GM18517 (cell line): ENCODE results near the gene JPH4.

ENCODE experiments used
- ATAC-seq: cut with Tn5 transposase; IDR thresholded peaks from one replicate; pipeline ENCODE4 v1.9.1; 2021; ENCODE audit warnings: mild to moderate bottlenecking, moderate library complexity; ENCODE audit not compliant: unreplicated experiment

The JPH4 gene

GRCh38 chr14:23578560-23579310 lies at the start of gene JPH4:
JPH4 (minus strand) TSS chr14:23578790; CDS start chr14:23577453, 1,337 bp downstream.
- ATAC-seq = no peak

GRCh38 chr14:23627961-23628360 lies 49.4 kb upstream of the JPH4 start:
- ATAC-seq = no peak

GRCh38 chr14:23626946-23627345 lies 48.4 kb upstream of the JPH4 start:
- no peak for ATAC-seq

GRCh38 chr14:23624830-23625404 lies 46.3 kb upstream of the JPH4 start:
- no peak for ATAC-seq

- ATAC-seq = no peak
These were observed 45.4 kb upstream of the JPH4 start for GRCh38 chr14:23623962-23624361.

GRCh38 chr14:23622990-23623389 lies 44.4 kb upstream of the JPH4 start:
- no peak for ATAC-seq

- ATAC-seq = no peak
These were observed 43.5 kb upstream of the JPH4 start for GRCh38 chr14:23621932-23622730.

GRCh38 chr14:23621204-23621931 lies 42.8 kb upstream of the JPH4 start:
- no peak for ATAC-seq

- no peak for ATAC-seq
These were observed 41.6 kb upstream of the JPH4 start for GRCh38 chr14:23620177-23620702.

GRCh38 chr14:23618415-23618988 lies 39.9 kb upstream of the JPH4 start:
- no peak for ATAC-seq

GRCh38 chr14:23617539-23617938 lies 38.9 kb upstream of the JPH4 start:
- no peak for ATAC-seq

- no peak for ATAC-seq
These were observed 37.3 kb upstream of the JPH4 start for GRCh38 chr14:23615856-23616255.

- no peak for ATAC-seq
These were observed 35.8 kb upstream of the JPH4 start for GRCh38 chr14:23614395-23614828.

GRCh38 chr14:23613242-23614070 lies 34.9 kb upstream of the JPH4 start:
- ATAC-seq = no peak

GRCh38 chr14:23612802-23613201 lies 34.2 kb upstream of the JPH4 start:
- ATAC-seq = no peak

- no peak for ATAC-seq
These were observed 33.8 kb upstream of the JPH4 start for GRCh38 chr14:23612354-23612732.

- ATAC-seq = no peak
These were observed 32.3 kb upstream of the JPH4 start for GRCh38 chr14:23610815-23611289.

- ATAC-seq = no peak
These were observed 31.7 kb upstream of the JPH4 start for GRCh38 chr14:23610090-23610814.
